SU-DHL-6 (cell line): Measurements from ENCODE around the gene DPP8.

Source experiments
- H2AFZ ChIP-seq: fragments of 200-600 bp; sonication (generic); 2 replicates; pipeline ENCODE4 v1.6.1; 2014; ENCODE audit warnings: low read depth, mild to moderate bottlenecking, moderate library complexity, mixed read lengths, antibody characterized with exemption, low read length; ENCODE audit not compliant: severe bottlenecking
- H3F3A ChIP-seq: fragments of 200-600 bp; shearing (Covaris generic); 2 replicates; pipeline ENCODE4 v1.6.0; 2016; ENCODE audit warnings: antibody characterized with exemption, mild to moderate bottlenecking; ENCODE audit not compliant: insufficient read depth
- H3K27ac ChIP-seq: fragments of 200-600 bp; sonication (generic); 2 replicates; pipeline ENCODE4 v1.5.1; 2016; ENCODE audit warnings: low read depth, mild to moderate bottlenecking, low read length, moderate library complexity, mixed read lengths
- H3K27me3 ChIP-seq: fragments of 200-600 bp; sonication (generic), shearing (Covaris generic); 2 replicates; pipeline ENCODE4 v1.6.0; 2014; ENCODE audit warnings: mild to moderate bottlenecking, low read length
- H3K36me3 ChIP-seq: fragments of 200-600 bp; sonication (generic); 2 replicates; pipeline ENCODE4 v1.6.1; 2014; ENCODE audit warnings: mild to moderate bottlenecking, low read length, mixed read lengths
- H3K4me2 ChIP-seq: fragments of 300-600, 200-600 bp; shearing (Covaris generic), sonication (generic); 2 replicates; pipeline ENCODE4 v1.6.0; 2014; ENCODE audit warnings: low read length, low read depth, mild to moderate bottlenecking; ENCODE audit not compliant: poor library complexity, severe bottlenecking
- H3K4me3 ChIP-seq: fragments of 200-600 bp; sonication (generic); 2 replicates; pipeline ENCODE4 v1.5.1; 2014; ENCODE audit warnings: antibody characterized with exemption, low read length, mild to moderate bottlenecking, mixed read lengths; ENCODE audit not compliant: insufficient read depth, poor library complexity, severe bottlenecking
- H3K79me2 ChIP-seq: fragments of 200-600 bp; sonication (generic); 2 replicates; pipeline ENCODE4 v1.6.1; 2014; ENCODE audit warnings: mild to moderate bottlenecking, low read length, moderate library complexity; ENCODE audit not compliant: insufficient read depth
- H3K9ac ChIP-seq: fragments of 200-600 bp; sonication (generic); 2 replicates; pipeline ENCODE4 v1.7.0; 2014; ENCODE audit warnings: mild to moderate bottlenecking, low read length
- H3K9me2 ChIP-seq: fragments of 200-600 bp; sonication (generic); replicated peaks from 2 replicates; pipeline ENCODE4 v1.6.1; 2014; ENCODE audit warnings: low read length; ENCODE audit not compliant: insufficient read depth
- H3K9me3 ChIP-seq: fragments of 200-600 bp; sonication (generic); 2 replicates; pipeline ENCODE4 v1.6.1; 2014; ENCODE audit warnings: low read length, mixed read lengths; ENCODE audit not compliant: insufficient read depth
- H4K20me1 ChIP-seq: fragments of 200-600 bp; sonication (generic); 2 replicates; pipeline ENCODE4 v1.6.1; 2014; ENCODE audit warnings: low read depth, mild to moderate bottlenecking, antibody characterized with exemption, low read length, moderate library complexity, mixed read lengths
- CTCF ChIP-seq: fragments of 200-600 bp; sonication (generic); IDR thresholded peaks from one replicate; pipeline ENCODE4 v1.5.1; 2017; ENCODE audit warnings: antibody characterized with exemption, mild to moderate bottlenecking, low read length, moderate library complexity; ENCODE audit not compliant: insufficient read depth, poor library complexity, severe bottlenecking
- EZH2phosphoT487 ChIP-seq: fragments of 200-600 bp; sonication (generic), shearing (Covaris generic); conservative IDR thresholded peaks from 2 replicates; pipeline ENCODE4 v1.6.1; 2018; ENCODE audit warnings: mild to moderate bottlenecking, antibody characterized with exemption, low read length, moderate library complexity, mixed read lengths

Gene DPP8

DNA sequence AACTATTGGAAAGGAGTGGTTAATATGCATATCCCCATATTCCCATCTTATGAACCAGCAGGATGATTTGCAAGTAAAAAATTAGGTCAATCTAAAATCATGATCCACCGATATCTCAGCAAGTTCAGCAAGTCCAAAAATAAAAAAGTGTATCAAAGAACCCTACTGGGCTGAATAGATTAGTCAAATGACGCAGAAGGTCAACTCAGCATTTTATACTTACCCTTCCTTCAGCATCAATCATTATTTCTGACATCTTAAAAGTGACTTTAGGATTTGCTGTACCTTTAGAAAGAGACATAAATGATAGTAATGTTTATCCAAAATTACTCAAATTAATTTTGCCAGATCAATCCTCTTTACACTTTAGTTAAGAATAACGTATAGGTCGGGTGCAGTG lies 32.6 kb downstream of the DPP8 start:
- peaks cover 31% of the 10 kb centered on the region; the same call in 1 of the 2 replicates for H3K36me3 ChIP-seq

GRCh38 chr15:65476903-65477302 lies 40.6 kb downstream of the DPP8 start:
- Histone ChIP-seq H3K36me3 (peaks cover 52% of the 10 kb centered on the region; the same call in 1 of the 2 replicates), H3K27ac (no peak overlapping the region), H3K9me3 (no peaks in the 10 kb centered on the region), H3K4me2 (no peak overlapping the region), H3K9me2 (no peaks in the 10 kb centered on the region), H3K4me3 (no peak overlapping the region), H3K79me2 (no peaks in the 10 kb centered on the region; the same call in 1 of the 2 replicates), H3K27me3 (no peaks in the 10 kb centered on the region), H4K20me1 (no peaks in the 10 kb centered on the region), H2AFZ (no peak overlapping the region), H3F3A (peaks cover 3% of the 10 kb centered on the region; the same call in 1 of the 2 replicates), H3K9ac (no peak overlapping the region)
- no peak for TF ChIP-seq EZH2phosphoT487
- TF ChIP-seq CTCF, result no peak

More for the DNA sequence above, 32.6 kb downstream of the DPP8 start:
- Histone ChIP-seq H3K27ac (no peak overlapping the region), H3K79me2 (no peaks in the 10 kb centered on the region), H2AFZ (no peak overlapping the region), H4K20me1 (no peaks in the 10 kb centered on the region), H3F3A (0 out of 2 replicates have a peak, but pooled peaks cover 2% of the 10 kb centered on the region), H3K9me3 (no peaks in the 10 kb centered on the region), H3K4me2 (no peak overlapping the region), H3K9ac (no peak overlapping the region), H3K27me3 (no peaks in the 10 kb centered on the region), H3K4me3 (no peak overlapping the region), H3K9me2 (no peaks in the 10 kb centered on the region)
- TF ChIP-seq EZH2phosphoT487 (no peak), CTCF (no peak)

- peaks cover 30% of the 10 kb centered on the region; the same call in 1 of the 2 replicates for H3K36me3 ChIP-seq
- no peak overlapping the region for H3K4me2 ChIP-seq
- no peaks in the 10 kb centered on the region for H3K79me2 ChIP-seq
- no peaks in the 10 kb centered on the region for H3K9me3 ChIP-seq
- H3K4me3 ChIP-seq, result no peak overlapping the region
- H3K9ac ChIP-seq, result no peak overlapping the region
- H3K27ac ChIP-seq, result no peak overlapping the region
- H3K9me2 ChIP-seq, result no peaks in the 10 kb centered on the region
- H3F3A ChIP-seq, result 0 out of 2 replicates have a peak, but pooled peaks cover 5% of the 10 kb centered on the region
- no peak for TF ChIP-seq EZH2phosphoT487
- no peak for TF ChIP-seq CTCF
- H2AFZ ChIP-seq, result no peak overlapping the region
- H4K20me1 ChIP-seq, result no peaks in the 10 kb centered on the region
- no peaks in the 10 kb centered on the region for H3K27me3 ChIP-seq
These were observed 46.6 kb downstream of the DPP8 start for GRCh38 chr15:65470866-65471265.
